ENCODE results near the gene GPR62.

GPR62 gene

DNA sequence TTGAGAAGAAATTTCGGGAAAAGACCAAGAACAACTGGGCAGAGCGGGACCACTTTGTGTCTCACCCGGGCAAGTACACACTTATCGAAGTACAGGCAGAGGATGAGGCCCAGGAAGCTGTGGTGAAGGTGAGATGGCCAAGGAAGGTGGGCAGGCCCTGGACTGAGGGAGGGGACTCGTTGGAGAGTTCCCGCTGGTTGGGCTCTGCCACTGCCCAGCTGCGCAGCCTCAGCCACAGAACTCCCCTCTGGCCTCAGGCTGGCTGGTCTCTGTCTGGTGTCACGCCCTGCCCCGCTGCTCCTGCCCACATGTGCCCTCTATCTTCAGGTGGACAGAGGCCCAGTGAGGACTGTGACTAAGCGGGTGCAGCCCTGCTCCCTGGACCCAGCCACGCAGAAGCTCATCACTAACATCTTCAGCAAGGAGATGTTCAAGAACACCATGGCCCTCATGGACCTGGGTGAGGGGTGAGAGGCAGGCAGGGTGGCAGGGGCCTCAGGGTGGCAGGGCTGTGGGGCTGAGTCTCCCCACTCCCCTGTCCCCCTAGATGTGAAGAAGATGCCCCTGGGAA, 10.6 kb upstream of the GPR62 start:
- DNase-seq (ENCODE audit: low read depth), result no peak
- H3K4me3 ChIP-seq (ENCODE audit: low read depth, low read length), result no peak overlapping the region
- TF ChIP-seq CTCF (conservative IDR thresholded peaks at IDR 0.05; ENCODE audit: low read depth, low read length), result no peak

- no peak overlapping the region for H3K4me3 ChIP-seq (ENCODE audit: low read depth, low read length)
- no peak for TF ChIP-seq CTCF (conservative IDR thresholded peaks at IDR 0.05; ENCODE audit: low read depth, low read length)
- DNase-seq (ENCODE audit: low read depth), result no peak
Measured at GRCh38 chr3:51945031-51945840, 9.9 kb upstream of the GPR62 start.

DNA sequence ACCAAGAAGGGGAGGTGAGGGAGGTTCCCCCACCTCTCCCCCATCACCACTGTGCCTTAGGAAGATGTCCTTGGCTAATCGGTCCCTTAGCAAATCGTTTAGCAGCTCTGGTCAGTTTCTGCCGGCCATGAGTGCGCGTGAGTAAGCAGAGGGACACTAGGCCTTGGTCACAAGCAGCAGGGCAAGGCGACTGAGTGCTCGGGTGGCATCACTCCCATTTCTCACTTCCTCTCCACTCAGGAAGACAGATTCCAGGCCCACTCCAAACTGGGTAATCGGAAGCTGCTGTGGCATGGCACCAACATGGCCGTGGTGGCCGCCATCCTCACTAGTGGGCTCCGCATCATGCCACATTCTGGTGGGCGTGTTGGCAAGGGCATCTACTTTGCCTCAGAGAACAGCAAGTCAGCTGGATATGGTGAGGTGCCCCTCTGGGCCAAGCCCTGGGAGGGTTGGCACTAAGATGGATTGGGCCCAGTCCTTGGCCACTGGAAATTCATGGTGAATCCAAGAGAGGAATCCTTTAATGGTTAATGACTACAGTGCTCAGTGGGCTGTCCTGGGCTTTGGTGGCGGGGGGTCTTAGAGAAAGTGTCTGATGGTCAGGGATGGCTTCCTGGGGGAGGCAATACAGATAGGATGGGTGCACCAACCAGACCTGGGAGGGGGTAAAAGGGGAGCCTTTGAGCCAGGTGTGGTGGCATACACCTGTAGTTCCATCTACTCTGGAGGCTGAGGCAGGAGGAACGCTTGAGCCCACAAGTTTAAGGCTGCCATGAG, 9.1 kb upstream of the GPR62 start:
- DNase-seq (ENCODE audit: low read depth), result no peak
- no peak overlapping the region for H3K4me3 ChIP-seq (ENCODE audit: low read depth, low read length)
- TF ChIP-seq CTCF (conservative IDR thresholded peaks at IDR 0.05; ENCODE audit: low read depth, low read length), result no peak

DNA sequence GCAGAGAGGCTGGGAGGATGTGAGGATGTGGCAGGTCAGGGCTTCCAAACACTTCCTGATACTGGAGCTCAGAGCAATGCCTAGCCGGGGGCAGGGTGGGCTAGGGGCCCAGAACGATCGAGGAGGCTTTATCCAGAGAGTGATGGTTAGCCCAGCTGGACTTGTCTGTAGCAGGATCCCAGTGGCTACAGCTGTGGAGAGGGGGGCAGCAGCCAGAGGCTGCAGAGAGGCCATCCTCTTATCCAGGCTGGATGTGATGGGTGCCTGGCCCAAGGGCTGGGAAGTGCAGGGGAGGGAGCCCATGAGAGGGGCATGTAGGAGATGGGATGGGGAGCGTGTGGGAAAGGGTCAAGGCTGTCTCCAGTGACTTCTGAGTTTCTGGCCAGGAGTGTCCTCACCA, 8.4 kb upstream of the GPR62 start:
- DNase-seq (ENCODE audit: low read depth), result no peak
- H3K4me3 ChIP-seq (ENCODE audit: low read depth, low read length), result no peak overlapping the region
- no peak for TF ChIP-seq CTCF (conservative IDR thresholded peaks at IDR 0.05; ENCODE audit: low read depth, low read length)

GRCh38 chr3:51947215-51947900, 7.8 kb upstream of the GPR62 start:
- DNase-seq (ENCODE audit: low read depth), result no peak
- no peak for TF ChIP-seq CTCF (conservative IDR thresholded peaks at IDR 0.05; ENCODE audit: low read depth, low read length)
- H3K4me3 ChIP-seq (ENCODE audit: low read depth, low read length), result no peak overlapping the region

DNA sequence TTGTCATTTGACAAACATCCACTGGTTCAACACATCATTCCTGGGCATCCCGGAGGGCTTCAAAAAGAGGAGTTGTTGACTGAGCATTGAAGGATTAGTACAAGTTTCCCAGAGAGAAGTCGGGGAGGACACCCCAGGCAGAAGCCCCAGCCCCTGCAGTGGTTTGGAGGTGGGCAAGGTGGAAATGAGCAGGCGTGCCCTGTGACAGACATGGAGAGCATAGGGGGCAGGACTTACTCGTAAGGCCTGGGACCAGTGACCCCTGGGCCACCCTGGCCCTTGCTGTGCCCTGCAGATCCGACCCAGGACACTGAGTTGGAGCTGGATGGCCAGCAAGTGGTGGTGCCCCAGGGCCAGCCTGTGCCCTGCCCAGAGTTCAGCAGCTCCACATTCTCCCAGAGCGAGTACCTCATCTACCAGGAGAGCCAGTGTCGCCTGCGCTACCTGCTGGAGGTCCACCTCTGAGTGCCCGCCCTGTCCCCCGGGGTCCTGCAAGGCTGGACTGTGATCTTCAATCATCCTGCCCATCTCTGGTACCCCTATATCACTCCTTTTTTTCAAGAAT, 7.1 kb upstream of the GPR62 start:
- no peak for TF ChIP-seq CTCF (conservative IDR thresholded peaks at IDR 0.05; ENCODE audit: low read depth, low read length)
- H3K4me3 ChIP-seq (ENCODE audit: low read depth, low read length), result no peak overlapping the region
- DNase-seq (ENCODE audit: low read depth), result no peak

Measured in choroid plexus epithelial cell (primary cell).